DMS114 treated with DMSO at 0.1 percent for 48 hours (cell line): Measurements from ENCODE around the gene LGALS12.

ENCODE experiments used
- DNase-seq: peaks from one replicate; lab custom pipeline; 2025; ENCODE audit not compliant: unreplicated experiment; lab: John Stamatoyannopoulos, UW

The LGALS12 gene

DNA sequence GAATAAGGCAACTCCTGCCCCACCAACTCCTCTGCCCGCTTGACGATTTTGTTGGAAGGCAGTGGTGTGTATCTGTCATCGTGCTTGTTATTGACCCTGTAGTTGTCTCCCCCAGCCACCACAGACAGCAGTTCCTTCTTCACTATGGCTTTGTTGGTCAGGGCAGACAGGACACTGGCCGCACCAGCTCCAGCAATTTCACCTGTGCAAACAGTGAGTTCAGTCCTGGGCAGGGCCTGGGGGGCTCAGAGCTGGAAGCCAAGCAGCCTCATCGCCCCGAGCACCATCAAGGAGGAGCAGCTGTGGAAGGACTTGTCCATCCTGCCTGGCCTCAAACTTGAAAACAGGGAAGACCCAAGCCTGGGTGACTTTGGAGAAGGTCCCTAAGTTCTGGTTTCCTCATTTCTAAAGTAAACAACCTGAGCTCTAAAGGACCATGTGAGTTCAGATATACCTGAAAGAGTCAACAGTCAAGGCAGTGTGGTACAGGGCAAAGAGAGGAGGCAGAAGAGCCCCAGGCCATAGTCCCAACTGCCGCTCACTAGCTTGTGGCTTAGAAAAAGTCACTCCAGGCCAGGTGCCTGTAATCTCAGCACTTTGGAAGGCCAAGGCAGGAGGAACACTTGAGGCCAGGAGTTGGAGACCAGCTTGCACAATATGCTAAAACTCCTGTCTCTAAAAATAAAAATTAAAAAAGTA is 52.7 kb downstream of the LGALS12 start:
- no peak for DNase-seq

DNA sequence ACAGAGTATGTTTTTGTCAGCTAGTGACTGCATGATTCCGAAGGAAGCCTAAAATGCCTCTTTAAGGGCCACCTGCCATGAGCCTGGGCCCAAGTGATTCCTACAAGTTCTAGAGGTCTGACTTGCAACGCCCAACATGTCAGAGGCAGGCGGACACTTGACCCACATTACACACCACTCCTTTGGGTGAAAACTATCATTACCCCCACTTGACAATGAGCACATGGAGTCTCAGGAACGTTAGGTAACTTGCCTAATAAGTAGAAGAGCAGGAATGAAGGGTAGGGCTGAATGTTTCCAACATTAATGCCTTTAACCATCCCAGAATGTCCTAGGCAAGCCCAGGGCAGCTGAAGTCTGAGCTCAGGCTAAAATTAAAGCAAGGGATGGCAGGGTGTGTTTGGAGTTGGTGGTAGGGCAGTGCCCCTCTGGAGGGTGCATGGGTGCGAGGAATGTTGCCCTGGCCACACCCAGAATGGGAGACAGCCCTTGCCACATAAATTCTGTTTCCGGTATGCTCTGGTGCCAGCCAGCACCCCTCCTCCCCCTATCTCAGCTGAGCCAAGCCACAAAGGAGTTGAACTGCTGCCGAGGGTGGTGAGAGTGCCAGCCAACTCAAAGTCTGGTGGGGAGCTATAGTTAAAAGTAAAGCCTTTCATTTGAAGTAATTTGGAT is 54.8 kb downstream of the LGALS12 start:
- DNase-seq = no peak

- no peak for DNase-seq
Measured at GRCh38 chr11:63563201-63564055, 57.5 kb downstream of the LGALS12 start, which contains the start of gene PLAAT2. Gene PLAAT2 (minus strand): TSS chr11:63563379. CDS start chr11:63563324, 55 bp downstream.

GRCh38 chr11:63564056-63564774 is 58.3 kb downstream of the LGALS12 start:
- no peak for DNase-seq

DNA sequence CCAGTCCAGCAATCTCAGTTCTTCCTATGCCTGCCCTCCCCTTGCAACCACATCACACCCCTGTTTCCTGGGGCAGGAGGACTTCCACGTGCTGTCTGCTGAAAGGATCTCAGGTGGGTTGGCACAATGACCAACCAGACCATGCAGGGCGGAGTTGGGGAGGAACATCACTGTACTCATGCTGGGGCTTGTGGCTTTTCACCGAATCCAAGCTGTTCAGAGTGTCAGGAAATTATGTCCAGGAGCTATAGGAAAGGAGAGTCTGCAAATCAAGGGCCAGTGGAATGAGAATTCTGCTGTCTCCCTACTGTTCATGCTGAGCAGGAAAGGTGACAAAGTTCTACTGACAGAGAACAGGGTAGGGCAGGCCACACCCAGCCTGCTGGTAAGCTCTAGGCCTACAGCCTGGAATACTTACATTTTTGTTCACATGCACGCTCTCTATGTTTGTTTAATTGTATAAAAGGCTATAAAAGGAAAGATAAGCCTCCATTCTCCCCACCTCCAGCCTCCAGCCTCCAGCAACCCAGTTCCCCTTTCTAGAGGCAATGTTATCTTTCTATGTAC is 59.0 kb downstream of the LGALS12 start:
- DNase-seq = no peak
